DND-41 (cell line): ENCODE results near the gene SLC39A11.

ENCODE experiments used
- ATAC-seq: fragments of 200-7000 bp; cut with Tn5 transposase; 3 replicates; pipeline ENCODE4 v1.9.1; 2021; ENCODE audit warnings: low read depth; ENCODE audit not compliant: insufficient read depth
- DNase-seq: peaks from one replicate; pipeline ENCODE4 v3.0.0-alpha.2; 2020
- H2AFZ ChIP-seq: 2 replicates; pipeline ENCODE4 v1.6.0; 2012; ENCODE audit warnings: low read depth, low read length
- H3K27ac ChIP-seq: 2 replicates; pipeline ENCODE4 v1.5.1; 2012; ENCODE audit warnings: low read length, inconsistent platforms
- H3K27me3 ChIP-seq: fragments of 200-600 bp; sonication (generic); 2 replicates; pipeline ENCODE4 v1.6.0; 2012; ENCODE audit warnings: low read length, mild to moderate bottlenecking, inconsistent platforms; ENCODE audit not compliant: insufficient read depth, poor library complexity
- H3K36me3 ChIP-seq: 2 replicates; pipeline ENCODE4 v1.5.1; 2012; ENCODE audit warnings: low read length, inconsistent platforms; ENCODE audit not compliant: insufficient read depth
- H3K4me1 ChIP-seq: 2 replicates; pipeline ENCODE4 v1.5.1; 2012; ENCODE audit warnings: mild to moderate bottlenecking, low read length; ENCODE audit not compliant: insufficient read depth
- H3K4me2 ChIP-seq: 2 replicates; pipeline ENCODE4 v1.6.0; 2012; ENCODE audit warnings: mild to moderate bottlenecking, moderate library complexity, low read length, inconsistent platforms; ENCODE audit not compliant: insufficient read depth
- H3K4me3 ChIP-seq, 2 experiments: fragments of 200-600 bp in 1 of 2; shearing (Covaris generic) in 1 of 2; 2 replicates each; pipeline ENCODE4 v1.5.1; 2012 to 2016; ENCODE audit warnings: inconsistent platforms in 2 of 2, low read length in 2 of 2, mild to moderate bottlenecking in 2 of 2, low read depth in 1 of 2, moderate library complexity in 1 of 2
- H3K79me2 ChIP-seq: 2 replicates; pipeline ENCODE4 v1.6.0; 2012; ENCODE audit warnings: low read length, inconsistent platforms; ENCODE audit not compliant: insufficient read depth
- H3K9ac ChIP-seq: 2 replicates; pipeline ENCODE4 v1.6.0; 2012; ENCODE audit warnings: low read depth, mild to moderate bottlenecking, inconsistent platforms, low read length, moderate library complexity
- H3K9me3 ChIP-seq: 2 replicates; pipeline ENCODE4 v1.5.1; 2012; ENCODE audit warnings: low read length, moderate library complexity, mild to moderate bottlenecking, inconsistent platforms; ENCODE audit not compliant: insufficient read depth, severe bottlenecking
- H4K20me1 ChIP-seq: 2 replicates; pipeline ENCODE4 v1.6.0; 2012; ENCODE audit warnings: low read length; ENCODE audit not compliant: insufficient read depth
- EZH2 ChIP-seq: IDR thresholded peaks from 3 replicates; pipeline ENCODE4 v1.6.1; 2012; ENCODE audit warnings: borderline replicate concordance, low read depth, mild to moderate bottlenecking, moderate library complexity, low read length, inconsistent platforms; ENCODE audit not compliant: severe bottlenecking
- TF ChIP-seq, protein P1 (sequence below): IDR thresholded peaks from 2 replicates; pipeline ENCODE4 v1.5.1; 2012; ENCODE audit warnings: borderline replicate concordance, low read length, moderate library complexity, mild to moderate bottlenecking; ENCODE audit not compliant: poor library complexity, severe bottlenecking; ENCODE audit errors: extremely low read depth

The SLC39A11 gene

GRCh38 chr17:72948115-72948514, 144.4 kb downstream of the SLC39A11 start:
- DNase-seq, result no peak
- Histone ChIP-seq H3K27me3 (no peaks in the 10 kb centered on the region), H3K9me3 (no peaks in the 10 kb centered on the region), H3K4me1 (no peaks in the 10 kb centered on the region), H3K9ac (no peak overlapping the region), H4K20me1 (no peaks in the 10 kb centered on the region), H2AFZ (no peak overlapping the region), H3K4me2 (no peak overlapping the region), H3K36me3 (no peaks in the 10 kb centered on the region), H3K27ac (no peak overlapping the region), H3K79me2 (no peaks in the 10 kb centered on the region), H3K4me3 (no peak overlapping the region)
- no peak for ATAC-seq
- TF ChIP-seq, protein P1, sequence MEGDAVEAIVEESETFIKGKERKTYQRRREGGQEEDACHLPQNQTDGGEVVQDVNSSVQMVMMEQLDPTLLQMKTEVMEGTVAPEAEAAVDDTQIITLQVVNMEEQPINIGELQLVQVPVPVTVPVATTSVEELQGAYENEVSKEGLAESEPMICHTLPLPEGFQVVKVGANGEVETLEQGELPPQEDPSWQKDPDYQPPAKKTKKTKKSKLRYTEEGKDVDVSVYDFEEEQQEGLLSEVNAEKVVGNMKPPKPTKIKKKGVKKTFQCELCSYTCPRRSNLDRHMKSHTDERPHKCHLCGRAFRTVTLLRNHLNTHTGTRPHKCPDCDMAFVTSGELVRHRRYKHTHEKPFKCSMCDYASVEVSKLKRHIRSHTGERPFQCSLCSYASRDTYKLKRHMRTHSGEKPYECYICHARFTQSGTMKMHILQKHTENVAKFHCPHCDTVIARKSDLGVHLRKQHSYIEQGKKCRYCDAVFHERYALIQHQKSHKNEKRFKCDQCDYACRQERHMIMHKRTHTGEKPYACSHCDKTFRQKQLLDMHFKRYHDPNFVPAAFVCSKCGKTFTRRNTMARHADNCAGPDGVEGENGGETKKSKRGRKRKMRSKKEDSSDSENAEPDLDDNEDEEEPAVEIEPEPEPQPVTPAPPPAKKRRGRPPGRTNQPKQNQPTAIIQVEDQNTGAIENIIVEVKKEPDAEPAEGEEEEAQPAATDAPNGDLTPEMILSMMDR, result no peak
- no peak for TF ChIP-seq EZH2

- H3K4me1 ChIP-seq, result no peaks in the 10 kb centered on the region
- no peak overlapping the region for H3K4me2 ChIP-seq
- H3K79me2 ChIP-seq, result no peaks in the 10 kb centered on the region
- no peak for DNase-seq
- no peaks in the 10 kb centered on the region for H3K36me3 ChIP-seq
- no peaks in the 10 kb centered on the region for H4K20me1 ChIP-seq
- H3K27ac ChIP-seq, result no peak overlapping the region
- no peak overlapping the region for H2AFZ ChIP-seq
- H3K4me3 ChIP-seq, result no peak overlapping the region
- H3K9me3 ChIP-seq, result no peaks in the 10 kb centered on the region
- no peak overlapping the region for H3K9ac ChIP-seq
- TF ChIP-seq, protein P1, result no peak
- no peak for TF ChIP-seq EZH2
- ATAC-seq, result no peak
- H3K27me3 ChIP-seq, result no peaks in the 10 kb centered on the region
Observed at GRCh38 chr17:72947475-72947874, 145.0 kb downstream of the SLC39A11 start.

DNA sequence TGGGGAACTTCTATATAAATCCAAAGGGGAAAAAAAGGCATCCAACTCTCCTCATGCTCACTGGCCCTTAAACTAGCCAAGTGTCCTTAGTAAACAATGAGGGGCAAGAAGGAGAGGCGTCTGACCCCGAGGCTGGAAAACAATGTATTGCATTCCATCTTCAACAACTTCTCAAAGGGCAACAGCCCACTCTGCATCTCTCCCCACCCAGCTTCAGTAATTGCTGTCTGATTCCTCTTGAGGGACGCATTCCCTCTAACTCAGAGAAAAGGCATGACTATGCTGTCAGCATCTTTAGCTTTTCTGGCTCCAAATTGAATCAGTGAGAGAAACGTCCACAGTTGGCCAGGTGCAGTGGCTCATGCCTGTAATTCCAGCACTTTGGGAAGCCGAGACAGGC, 145.8 kb downstream of the SLC39A11 start:
- DNase-seq, result no peak
- Histone ChIP-seq H3K79me2 (no peaks in the 10 kb centered on the region), H4K20me1 (no peaks in the 10 kb centered on the region), H3K36me3 (no peaks in the 10 kb centered on the region), H3K4me2 (no peak overlapping the region), H3K9ac (no peak overlapping the region), H3K4me1 (no peaks in the 10 kb centered on the region), H3K9me3 (no peaks in the 10 kb centered on the region), H3K27ac (no peak overlapping the region), H3K4me3 (no peak overlapping the region), H2AFZ (no peak overlapping the region), H3K27me3 (no peaks in the 10 kb centered on the region)
- ATAC-seq, result no peak
- no peak for TF ChIP-seq EZH2
- TF ChIP-seq, protein P1, result no peak

DNA sequence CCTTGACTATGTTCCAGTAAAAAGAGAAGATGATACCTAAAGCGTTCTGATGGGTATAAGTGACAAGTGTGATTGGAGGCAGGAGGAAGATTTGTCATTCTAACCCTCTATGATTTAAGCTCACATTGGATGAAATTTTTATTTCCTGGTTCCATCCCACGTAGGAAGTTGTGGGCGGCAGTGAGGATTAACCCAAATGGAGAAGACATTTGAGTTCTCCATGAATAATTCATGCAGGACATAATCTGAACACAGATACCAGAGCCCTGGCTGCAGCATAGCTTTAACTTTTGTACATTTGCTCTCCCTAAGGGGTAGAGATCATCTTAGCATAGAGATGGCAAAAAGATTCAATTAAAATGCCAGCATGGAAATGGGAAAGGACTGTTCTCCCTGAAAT, 146.3 kb downstream of the SLC39A11 start:
- Histone ChIP-seq H3K4me2 (no peak overlapping the region), H3K9me3 (no peaks in the 10 kb centered on the region), H3K9ac (no peak overlapping the region), H3K4me3 (no peak overlapping the region), H3K36me3 (no peaks in the 10 kb centered on the region), H4K20me1 (no peaks in the 10 kb centered on the region), H3K4me1 (no peaks in the 10 kb centered on the region), H3K79me2 (no peaks in the 10 kb centered on the region), H3K27ac (no peak overlapping the region), H2AFZ (no peak overlapping the region), H3K27me3 (no peaks in the 10 kb centered on the region)
- DNase-seq, result no peak
- TF ChIP-seq EZH2, result no peak
- ATAC-seq, result no peak
